Measurements from ENCODE around the gene CORO2A.

Gene CORO2A

GRCh38 chr9:98099898-98100297, 92.5 kb downstream of the CORO2A start (continued):
- no peak for TF ChIP-seq ZNF513 (tag by site-specific recombination; IDR thresholded peaks at IDR 0.05)

GRCh38 chr9:98099346-98099745, 93.1 kb downstream of the CORO2A start:
- no peak for TF ChIP-seq ZNF426 (tag by site-specific recombination; IDR thresholded peaks at IDR 0.05)
- no peak for TF ChIP-seq ZNF16 (tag by site-specific recombination; IDR thresholded peaks at IDR 0.05; ENCODE audit: low read depth)
- TF ChIP-seq ZNF19 (tag by site-specific recombination; IDR thresholded peaks at IDR 0.05; ENCODE audit: low read depth): no peak
- TF ChIP-seq ZNF610 (tag by site-specific recombination; IDR thresholded peaks at IDR 0.05; ENCODE audit: borderline replicate concordance): no peak
- no peak for TF ChIP-seq ZNF843 (tag by site-specific recombination; IDR thresholded peaks at IDR 0.05)
- no peak for TF ChIP-seq SP3 (tag by site-specific recombination; IDR thresholded peaks at IDR 0.05)
- TF ChIP-seq KLF8 (tag by site-specific recombination; IDR thresholded peaks at IDR 0.05): no peak
- TF ChIP-seq ZNF585B (tag by site-specific recombination; IDR thresholded peaks at IDR 0.05): no peak
- no peak for TF ChIP-seq ZNF473 (tag by site-specific recombination; IDR thresholded peaks at IDR 0.05)
- no peak for TF ChIP-seq ZNF133 (tag by site-specific recombination; IDR thresholded peaks at IDR 0.05)
- TF ChIP-seq SCRT1 (tag by site-specific recombination; IDR thresholded peaks at IDR 0.05; ENCODE audit: borderline replicate concordance): no peak
- TF ChIP-seq PBX3 (CRISPR knock-in tag; IDR thresholded peaks at IDR 0.05): no peak
- no peak for TF ChIP-seq ZBTB17 (tag by site-specific recombination; IDR thresholded peaks at IDR 0.05)
- TF ChIP-seq ZBTB21 (tag by site-specific recombination; IDR thresholded peaks at IDR 0.05): no peak
- TF ChIP-seq ZNF394 (tag by site-specific recombination; IDR thresholded peaks at IDR 0.05; ENCODE audit: borderline replicate concordance): no peak
- no peak for TF ChIP-seq ZNF398 (tag by site-specific recombination; IDR thresholded peaks at IDR 0.05)
- Histone ChIP-seq H3K4me3 (ENCODE audit: low read depth, low read length) (no peak overlapping the region), H3K36me3 (ENCODE audit: control insufficient read depth in 2 of 2, insufficient read depth in 1 of 2, low read length in 2 of 2) (peaks cover 0 to 43% of the 10 kb centered on the region in 2 experiments; a peak in 2 of 3 replicates), H3K27ac (ENCODE audit: extremely low read depth, low read depth, low read length) (no peak overlapping the region), H3K4me1 (ENCODE audit: control insufficient read depth, insufficient read depth, low read length) (no peaks in the 10 kb centered on the region), H3K9me3 (ENCODE audit: control insufficient read depth, insufficient read depth, low read depth, low read length) (no peaks in the 10 kb centered on the region)
- CTCF ChIA-PET: no interaction called here
- POLR2A ChIA-PET: no interaction called here

- ChIA-PET CTCF (interaction anchor here (0.7 to 1.2 kb wide), 2 partner anchors 23 to 42 kb away, joined by 3 to 4 read pairs; partner anchors contain the start of gene NANS), POLR2A (interaction anchor here (0.5 kb wide), 1 partner anchor 159 kb away, joined by 4 read pairs; no protein-coding TSS in a partner anchor)
- no peak overlapping the region for H3K27ac ChIP-seq (ENCODE audit: extremely low read depth, low read depth, low read length)
- no peak overlapping the region for H3K4me3 ChIP-seq (ENCODE audit: low read depth, low read length)
- peaks cover 0 to 47% of the 10 kb centered on the region in 2 experiments; a peak in 2 of 3 replicates for H3K36me3 ChIP-seq (ENCODE audit: control insufficient read depth in 2 of 2, insufficient read depth in 1 of 2, low read length in 2 of 2)
- H3K9me3 ChIP-seq (ENCODE audit: control insufficient read depth, insufficient read depth, low read depth, low read length): no peaks in the 10 kb centered on the region
- H3K4me1 ChIP-seq (ENCODE audit: control insufficient read depth, insufficient read depth, low read length): no peaks in the 10 kb centered on the region
- TF ChIP-seq GLI2 (tag by site-specific recombination; IDR thresholded peaks at IDR 0.05; ENCODE audit: borderline replicate concordance, low read depth) (no peak), INSM2 (tag by site-specific recombination; IDR thresholded peaks at IDR 0.05) (no peak), ZBTB17 (tag by site-specific recombination; IDR thresholded peaks at IDR 0.05) (no peak), ZNF221 (tag by site-specific recombination; IDR thresholded peaks at IDR 0.05; ENCODE audit: borderline replicate concordance) (no peak), ZNF362 (tag by site-specific recombination; IDR thresholded peaks at IDR 0.05) (no peak), AEBP2 (tag by site-specific recombination; IDR thresholded peaks at IDR 0.05; ENCODE audit: borderline replicate concordance) (no peak), MZF1 (tag by site-specific recombination; IDR thresholded peaks at IDR 0.05; ENCODE audit: borderline replicate concordance) (no peak), ZFP3 (tag by site-specific recombination; IDR thresholded peaks at IDR 0.05; ENCODE audit: low read depth) (no peak)
Observed at GRCh38 chr9:98097836-98098235, 94.6 kb downstream of the CORO2A start.
